GM19455 (cell line): ENCODE data around the gene RFLNA.

Source experiments
- ATAC-seq: cut with Tn5 transposase; IDR thresholded peaks from one replicate; pipeline ENCODE4 v1.9.1; 2021; ENCODE audit not compliant: unreplicated experiment

The RFLNA gene

GRCh38 chr12:124357616-124358015 is 62.7 kb downstream of the RFLNA start:
- ATAC-seq: no peak

GRCh38 chr12:124358572-124358971 is 63.7 kb downstream of the RFLNA start:
- ATAC-seq: no peak

GRCh38 chr12:124359671-124360581 is 65.0 kb downstream of the RFLNA start:
- no peak for ATAC-seq

GRCh38 chr12:124361074-124361970 is 66.4 kb downstream of the RFLNA start:
- no peak for ATAC-seq

- ATAC-seq: no peak
Observed at GRCh38 chr12:124361996-124362395, 67.1 kb downstream of the RFLNA start.

GRCh38 chr12:124363353-124363965 is 68.6 kb downstream of the RFLNA start:
- no peak for ATAC-seq

- ATAC-seq: no peak
Observed at GRCh38 chr12:124364543-124364942, 69.7 kb downstream of the RFLNA start.
